ENCODE data around the gene MINPP1. TPM values are rescaled to one million over a fixed set of nuclear protein-coding genes. Genes with fewer than 3 reads are reported as not detected.
A peak's percentile ranks its signal among the peaks of the same experiment; 100 is the strongest.

MINPP1 gene
- total RNA-seq, 1 experiment from 2014 or later: 42.8 TPM

DNA sequence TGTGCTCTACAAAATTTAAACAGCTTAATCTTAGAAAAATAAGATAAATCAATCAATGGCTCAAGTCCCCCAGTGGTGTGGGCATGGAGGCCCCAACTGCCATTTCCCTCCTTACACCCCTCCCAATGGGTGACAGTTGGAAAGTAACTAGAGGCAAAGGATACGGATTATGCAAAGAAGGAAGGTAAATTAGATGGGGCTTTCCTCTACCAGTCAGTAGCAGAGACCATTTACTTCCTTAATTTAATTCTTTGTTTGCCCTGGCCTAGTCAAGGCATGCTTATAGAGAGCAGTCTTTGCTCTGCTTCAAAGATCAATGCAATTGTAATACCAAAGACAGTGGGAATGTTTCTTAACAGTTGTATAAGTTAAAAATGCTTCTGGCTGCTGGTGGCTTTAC is 91.7 kb downstream of the MINPP1 start:
- no peak for DNase-seq (ENCODE audit: low spot score)
- in situ Hi-C loops (cut with HindIII; ENCODE audit: low sequenced_read_pairs): no loop called here

DNA sequence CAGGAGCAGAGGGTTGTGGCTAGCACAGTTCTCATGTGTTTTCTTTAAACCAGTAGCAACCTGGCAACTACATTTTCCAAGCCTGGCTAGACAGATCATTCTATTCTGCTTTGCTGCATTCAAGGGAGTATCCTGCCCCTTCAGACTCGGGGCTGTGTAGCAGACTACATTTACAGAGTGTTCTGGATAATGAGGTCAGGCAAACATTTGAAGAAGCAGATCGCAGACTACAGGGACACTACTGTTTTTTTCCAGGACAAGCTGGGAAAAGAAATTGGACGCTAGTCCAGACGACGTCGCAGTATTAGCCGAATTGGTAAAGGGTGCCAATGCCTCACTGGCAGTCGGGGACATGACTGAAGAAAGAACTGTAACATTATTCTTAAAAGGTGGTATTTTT is 94.0 kb downstream of the MINPP1 start:
- in situ Hi-C loops (cut with HindIII; ENCODE audit: low sequenced_read_pairs): no loop called here
- peak; percentile 42 for DNase-seq (ENCODE audit: low spot score)

DNA sequence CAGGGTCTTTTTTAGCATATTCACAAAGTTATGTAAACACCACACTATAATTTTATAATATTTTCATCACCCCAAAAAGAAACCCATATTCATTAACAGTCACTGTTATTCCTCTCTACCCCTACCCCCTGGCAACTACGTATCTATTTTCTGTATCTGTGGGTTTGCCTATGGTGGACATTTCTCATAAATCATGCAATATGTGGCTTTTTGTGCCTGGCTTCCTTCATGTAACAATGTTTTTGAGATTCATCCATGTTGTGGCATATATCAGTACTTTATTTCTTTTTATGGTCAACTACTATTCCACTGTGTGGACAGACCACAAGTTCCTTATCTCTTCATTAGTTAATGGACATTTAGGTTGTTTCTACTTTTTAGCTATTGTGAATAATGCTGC is 95.9 kb downstream of the MINPP1 start:
- no peak for DNase-seq (ENCODE audit: low spot score)
- in situ Hi-C loops (cut with HindIII; ENCODE audit: low sequenced_read_pairs): no loop called here

Other genes with a start within 250 kb of the MINPP1 start
- gene NUTM2D, start 147.1 kb upstream of the MINPP1 start, total RNA-seq (2014; rRNA removed; shearing (Covaris generic)): 1.1 and 1.5 TPM in 2 replicates
- gene PAPSS2, start 155.0 kb downstream of the MINPP1 start, total RNA-seq (2014; rRNA removed; shearing (Covaris generic)): not detected in 2 replicates

Data from G401 (cell line).